Mesothelial cell of epicardium (in vitro differentiated cells): Measurements from ENCODE around the gene HMOX2. TPM values are rescaled to one million over a fixed set of nuclear protein-coding genes. Genes with fewer than 3 reads are reported as not detected.

ENCODE experiments used
- DNase-seq, 2 experiments: peaks; one replicate each; pipeline ENCODE4 v3.0.0; 2021; ENCODE audit warnings: low spot score in 2 of 2; ENCODE audit not compliant: unreplicated experiment in 2 of 2
- H3K27ac Mint-ChIP-seq: 2 replicates; pipeline ENCODE4 v1.8.0; 2021; ENCODE audit warnings: mixed read lengths
- H3K27me3 Mint-ChIP-seq: 2 replicates; pipeline ENCODE4 v1.8.0; 2021; ENCODE audit warnings: low read depth, mixed read lengths
- H3K36me3 Mint-ChIP-seq: 2 replicates; pipeline ENCODE4 v1.8.0; 2021; ENCODE audit warnings: mixed read lengths
- H3K4me1 Mint-ChIP-seq: 2 replicates; pipeline ENCODE4 v1.8.0; 2021; ENCODE audit warnings: mixed read lengths
- H3K4me3 Mint-ChIP-seq: 2 replicates; pipeline ENCODE4 v1.8.0; 2021; ENCODE audit warnings: mild to moderate bottlenecking, moderate library complexity, mixed read lengths
- H3K9me3 Mint-ChIP-seq: 2 replicates; pipeline ENCODE4 v1.8.0; 2021; ENCODE audit warnings: mixed read lengths
- CTCF ChIP-seq: fragments of 200-600 bp; sonication (generic); IDR thresholded peaks from one replicate; pipeline ENCODE4 v1.5.0; 2021; ENCODE audit warnings: antibody characterized with exemption; ENCODE audit not compliant: unreplicated experiment
- total RNA-seq: library from RNA; stranded (reverse); gene quantifications from 3 replicates; pipeline ENCODE4 v1.2.1, GENCODE V29; 2021

HMOX2 gene
- total RNA-seq, 1 donor from 2014 or later, result 30.9 TPM

GRCh38 chr16:4506450-4506849 is 30.3 kb downstream of the HMOX2 start:
- peak in 1 of 2 experiments; percentile 42 for DNase-seq
- H3K9me3 Mint-ChIP-seq, result no peaks in the 10 kb centered on the region
- H3K36me3 Mint-ChIP-seq, result peaks cover 2% of the 10 kb centered on the region
- H3K27me3 Mint-ChIP-seq, result no peaks in the 10 kb centered on the region
- H3K4me1 Mint-ChIP-seq, result no peaks in the 10 kb centered on the region
- no peak overlapping the region for H3K4me3 Mint-ChIP-seq
- TF ChIP-seq CTCF, result peak; percentile 79
- H3K27ac Mint-ChIP-seq, result no peak overlapping the region

- Mint-ChIP-seq H3K4me3 (no peak overlapping the region), H3K36me3 (peaks cover 2% of the 10 kb centered on the region), H3K27me3 (no peaks in the 10 kb centered on the region), H3K27ac (no peak overlapping the region), H3K4me1 (no peaks in the 10 kb centered on the region), H3K9me3 (no peaks in the 10 kb centered on the region)
- TF ChIP-seq CTCF, result no peak
- DNase-seq, result no peak
Observed at GRCh38 chr16:4507588-4508345, 31.6 kb downstream of the HMOX2 start.

GRCh38 chr16:4508806-4509205 is 32.6 kb downstream of the HMOX2 start:
- Mint-ChIP-seq H3K27me3 (no peaks in the 10 kb centered on the region), H3K27ac (no peak overlapping the region), H3K36me3 (peaks cover 2% of the 10 kb centered on the region), H3K9me3 (no peaks in the 10 kb centered on the region), H3K4me1 (no peaks in the 10 kb centered on the region), H3K4me3 (no peak overlapping the region)
- no peak for DNase-seq
- no peak for TF ChIP-seq CTCF

GRCh38 chr16:4509420-4509819 is 33.2 kb downstream of the HMOX2 start:
- no peak for DNase-seq
- Mint-ChIP-seq H3K36me3 (peaks cover 2% of the 10 kb centered on the region), H3K4me1 (no peaks in the 10 kb centered on the region), H3K4me3 (no peak overlapping the region), H3K9me3 (no peaks in the 10 kb centered on the region), H3K27me3 (no peaks in the 10 kb centered on the region), H3K27ac (no peak overlapping the region)
- TF ChIP-seq CTCF, result no peak

- no peaks in the 10 kb centered on the region for H3K27me3 Mint-ChIP-seq
- peak overlapping the region; percentile 28 for H3K27ac Mint-ChIP-seq
- peaks cover 2% of the 10 kb centered on the region for H3K36me3 Mint-ChIP-seq
- no peaks in the 10 kb centered on the region for H3K9me3 Mint-ChIP-seq
- H3K4me1 Mint-ChIP-seq, result no peaks in the 10 kb centered on the region
- no peak for DNase-seq
- TF ChIP-seq CTCF, result no peak
- H3K4me3 Mint-ChIP-seq, result no peak overlapping the region
Observed at GRCh38 chr16:4510131-4510530, 33.9 kb downstream of the HMOX2 start.
